ENCODE measurements around the gene TNFRSF19. TPM values are rescaled to one million over a fixed set of nuclear protein-coding genes. Genes with fewer than 3 reads are reported as not detected.

TNFRSF19 gene
- total RNA-seq, 3 donors from 2014 or later (not counting 1 experiment from before 2014, with no cell fraction given): 0.07 to 0.60 (median 0.36) TPM

DNA sequence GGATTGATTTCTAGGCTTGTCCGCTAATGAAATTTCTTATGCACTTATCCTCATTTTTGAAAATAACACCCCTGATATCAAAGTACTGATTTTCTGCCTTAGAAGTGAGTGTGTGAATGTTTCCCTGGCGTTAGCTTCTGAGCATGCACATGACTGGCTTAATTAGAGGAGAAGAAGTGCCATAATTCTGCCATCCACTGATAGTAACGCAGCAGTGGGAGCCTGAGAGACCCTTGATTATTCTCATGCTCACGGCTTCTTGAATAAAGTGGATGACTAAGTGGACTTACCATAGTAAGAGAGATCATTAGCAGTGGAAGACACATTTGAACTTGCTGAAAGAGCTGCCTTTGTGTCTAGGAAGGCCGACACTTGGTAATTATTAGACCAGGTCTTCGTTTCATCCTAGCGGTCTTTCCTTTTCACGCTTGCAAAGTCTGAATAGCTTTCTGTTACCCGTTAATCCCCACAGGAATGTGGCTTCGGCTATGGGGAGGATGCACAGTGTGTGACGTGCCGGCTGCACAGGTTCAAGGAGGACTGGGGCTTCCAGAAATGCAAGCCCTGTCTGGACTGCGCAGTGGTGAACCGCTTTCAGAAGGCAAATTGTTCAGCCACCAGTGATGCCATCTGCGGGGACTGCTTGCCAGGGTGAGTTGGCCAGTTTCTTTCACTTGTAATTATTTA lies 45.3 kb downstream of the TNFRSF19 start:
- Mint-ChIP-seq H3K4me1 (peaks cover 6 to 11% of the 10 kb centered on the region in 2 donors), H3K27ac (no peak overlapping the region), H3K27me3 (ENCODE audit: low read depth in 2 of 2) (peaks cover 14 to 19% of the 10 kb centered on the region in 2 donors), H3K9me3 (no peaks in the 10 kb centered on the region), H3K36me3 (no peaks in the 10 kb centered on the region), H3K4me3 (no peak overlapping the region)
- Histone ChIP-seq H3K27ac (ENCODE audit: low read length) (no peak overlapping the region), H3K27me3 (ENCODE audit: control insufficient read depth, insufficient read depth, low read length) (no peaks in the 10 kb centered on the region), H3K36me3 (ENCODE audit: control insufficient read depth, insufficient read depth, low read length) (no peaks in the 10 kb centered on the region), H3K4me1 (ENCODE audit: control insufficient read depth, insufficient read depth, low read length) (no peaks in the 10 kb centered on the region), H3K9me3 (ENCODE audit: control insufficient read depth, insufficient read depth, low read length) (no peaks in the 10 kb centered on the region), H3K4me3 (ENCODE audit: low read length) (no peak overlapping the region)
- intact Hi-C loops (cut with micrococcal nuclease): no loop called here
- ATAC-seq (no peak), DNase-seq (no peak)
- no peak for TF ChIP-seq CTCF (IDR thresholded peaks at IDR 0.05)
- WGBS (ENCODE audit: insufficient coverage): 94% methylated on average over 15 of the region's 15 CpGs

DNA sequence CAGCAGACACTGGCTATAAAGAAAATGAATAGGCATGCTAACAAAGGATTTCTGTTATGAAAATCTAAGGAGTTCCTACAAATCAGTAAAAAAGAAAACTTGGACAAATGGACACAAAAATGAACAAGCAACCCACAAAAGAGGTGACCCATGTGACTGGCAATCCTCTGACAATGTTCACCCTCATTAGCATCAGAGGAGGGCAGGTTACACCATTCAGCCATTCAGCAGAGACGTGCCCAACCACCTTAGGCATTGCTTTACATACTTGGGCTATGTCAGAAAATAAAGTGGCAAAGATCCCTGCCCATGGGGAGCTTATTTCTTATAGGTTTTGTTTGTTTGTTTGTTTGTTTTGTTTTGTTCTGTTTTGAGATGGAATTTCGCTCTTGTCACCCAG lies 46.0 kb downstream of the TNFRSF19 start:
- no peaks in the 10 kb centered on the region for H3K9me3 Mint-ChIP-seq
- Histone ChIP-seq H3K36me3 (ENCODE audit: control insufficient read depth, insufficient read depth, low read length) (no peaks in the 10 kb centered on the region), H3K27me3 (ENCODE audit: control insufficient read depth, insufficient read depth, low read length) (no peaks in the 10 kb centered on the region), H3K27ac (ENCODE audit: low read length) (no peak overlapping the region), H3K9me3 (ENCODE audit: control insufficient read depth, insufficient read depth, low read length) (no peaks in the 10 kb centered on the region), H3K4me3 (ENCODE audit: low read length) (no peak overlapping the region), H3K4me1 (ENCODE audit: control insufficient read depth, insufficient read depth, low read length) (no peaks in the 10 kb centered on the region)
- H3K27me3 Mint-ChIP-seq (ENCODE audit: low read depth in 2 of 2): peaks cover 14 to 19% of the 10 kb centered on the region in 2 donors
- WGBS (ENCODE audit: insufficient coverage): 85% methylated on average over 2 of the region's 2 CpGs
- peaks cover 6 to 11% of the 10 kb centered on the region in 2 donors for H3K4me1 Mint-ChIP-seq
- no peak overlapping the region for H3K27ac Mint-ChIP-seq
- H3K36me3 Mint-ChIP-seq: no peaks in the 10 kb centered on the region
- no peak for TF ChIP-seq CTCF (IDR thresholded peaks at IDR 0.05)
- DNase-seq (no peak), ATAC-seq (no peak)
- H3K4me3 Mint-ChIP-seq: no peak overlapping the region
- intact Hi-C loops (cut with micrococcal nuclease): no loop called here

GRCh38 chr13:23617551-23618024 lies 47.4 kb downstream of the TNFRSF19 start:
- no peaks in the 10 kb centered on the region for H3K9me3 Mint-ChIP-seq
- Histone ChIP-seq H3K4me1 (ENCODE audit: control insufficient read depth, insufficient read depth, low read length) (no peaks in the 10 kb centered on the region), H3K27me3 (ENCODE audit: control insufficient read depth, insufficient read depth, low read length) (no peaks in the 10 kb centered on the region), H3K4me3 (ENCODE audit: low read length) (no peak overlapping the region), H3K36me3 (ENCODE audit: control insufficient read depth, insufficient read depth, low read length) (no peaks in the 10 kb centered on the region), H3K9me3 (ENCODE audit: control insufficient read depth, insufficient read depth, low read length) (no peaks in the 10 kb centered on the region), H3K27ac (ENCODE audit: low read length) (no peak overlapping the region)
- no peak for TF ChIP-seq CTCF (IDR thresholded peaks at IDR 0.05)
- no peaks in the 10 kb centered on the region for H3K36me3 Mint-ChIP-seq
- H3K27ac Mint-ChIP-seq: no peak overlapping the region
- ATAC-seq (no peak), DNase-seq (no peak)
- intact Hi-C loops (cut with micrococcal nuclease): no loop called here
- H3K4me3 Mint-ChIP-seq: no peak overlapping the region
- WGBS (ENCODE audit: insufficient coverage): 14% methylated on average over 3 of the region's 3 CpGs
- H3K4me1 Mint-ChIP-seq: peaks cover 6 to 11% of the 10 kb centered on the region in 2 donors
- H3K27me3 Mint-ChIP-seq (ENCODE audit: low read depth in 2 of 2): peaks cover 14 to 19% of the 10 kb centered on the region in 2 donors

DNA sequence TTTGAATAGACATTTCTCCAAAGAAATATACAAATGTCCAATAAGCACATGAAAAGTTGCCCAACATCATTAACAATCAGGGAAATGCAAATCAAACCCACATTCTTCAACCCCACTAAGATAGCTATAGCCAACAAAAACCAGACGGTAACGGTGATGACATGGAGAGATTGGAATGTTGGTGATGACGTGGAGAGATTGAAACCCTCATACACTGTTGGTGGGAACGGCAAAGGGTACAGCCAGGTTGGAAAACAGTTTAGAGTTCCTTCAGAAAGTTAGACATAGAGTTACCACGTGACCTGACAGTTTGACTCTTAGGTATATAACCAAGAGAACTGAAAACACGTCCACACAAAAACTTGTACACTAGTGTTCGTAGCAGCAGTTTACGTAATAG lies 48.1 kb downstream of the TNFRSF19 start:
- WGBS (ENCODE audit: insufficient coverage): 85% methylated on average over 6 of the region's 8 CpGs
- no peak for ATAC-seq
- no peak for DNase-seq
- H3K4me3 ChIP-seq (ENCODE audit: low read length): no peak overlapping the region
- intact Hi-C loops (cut with micrococcal nuclease): no loop called here
- no peak overlapping the region for H3K27ac ChIP-seq (ENCODE audit: low read length)
- H3K9me3 Mint-ChIP-seq: no peaks in the 10 kb centered on the region
- no peaks in the 10 kb centered on the region for H3K36me3 ChIP-seq (ENCODE audit: control insufficient read depth, insufficient read depth, low read length)
- H3K27me3 Mint-ChIP-seq (ENCODE audit: low read depth in 2 of 2): peaks cover 15 to 18% of the 10 kb centered on the region in 2 donors
- no peaks in the 10 kb centered on the region for H3K36me3 Mint-ChIP-seq
- H3K4me1 ChIP-seq (ENCODE audit: control insufficient read depth, insufficient read depth, low read length): no peaks in the 10 kb centered on the region
- no peak overlapping the region for H3K27ac Mint-ChIP-seq
- no peak overlapping the region for H3K4me3 Mint-ChIP-seq
- H3K27me3 ChIP-seq (ENCODE audit: control insufficient read depth, insufficient read depth, low read length): no peaks in the 10 kb centered on the region
- H3K4me1 Mint-ChIP-seq: peaks cover 6 to 11% of the 10 kb centered on the region in 2 donors
- TF ChIP-seq CTCF (IDR thresholded peaks at IDR 0.05): no peak
- no peaks in the 10 kb centered on the region for H3K9me3 ChIP-seq (ENCODE audit: control insufficient read depth, insufficient read depth, low read length)
